GM12878 (cell line): ENCODE results near the gene ATG14. TPM values are rescaled to one million over a fixed set of nuclear protein-coding genes. Genes with fewer than 3 reads are reported as not detected.

ENCODE experiments used
- CBFB ChIP-seq: IDR thresholded peaks from 2 replicates; pipeline ENCODE4 v1.6.1; 2016; ENCODE audit warnings: antibody characterized with exemption, low read depth
- HCFC1 ChIP-seq: fragments of 150-350 bp; IDR thresholded peaks from 2 replicates; pipeline ENCODE4 v1.6.1; 2014; ENCODE audit warnings: low read length
- TCF7 ChIP-seq: IDR thresholded peaks from 2 replicates; pipeline ENCODE4 v1.6.1; 2014; ENCODE audit warnings: antibody characterized with exemption, borderline replicate concordance
- ZBTB11 ChIP-seq: fragments of 450-650 bp; formaldehyde crosslinking; IDR thresholded peaks from 2 replicates; pipeline ENCODE4 v1.5.0; 2022; ENCODE audit warnings: mild to moderate bottlenecking, missing genetic modification characterization
- ZBTB40 ChIP-seq: fragments of 450-650 bp; IDR thresholded peaks from 2 replicates; pipeline ENCODE4 v1.6.1; 2016; ENCODE audit warnings: mild to moderate bottlenecking, moderate library complexity, borderline replicate concordance
- polyA plus RNA-seq, 11 experiments: library from polyadenylated mRNA; depleted of rRNA in 4 of 11; unstranded in 6 of 11; stranded (reverse) in 5 of 11; fragments of >200 nt; fragmentation: Nextera tagmentation in 4 of 11; fragmentation: Illumina TruSeq in 1 of 11; extraction: Ambion mirVana in 4 of 11; extraction: Trizol in 1 of 11; gene quantifications; 1 replicate in 1 of 11; 2 replicates in 10 of 11; pipeline versions ENCODE4 v1.2.1 to v1.2.3, GENCODE V29; 2011 to 2016; ENCODE audit warnings: inconsistent platforms in 2 of 11, missing spikeins in 2 of 11, low read depth in 1 of 11
- total RNA-seq, 4 experiments: library from RNA; depleted of rRNA in 3 of 4; stranded (reverse); fragments of >200 nt in 3 of 4; fragmentation: Illumina TruSeq in 1 of 4; extraction: Trizol in 1 of 4; gene quantifications; 2 replicates each; pipeline versions ENCODE4 v1.2.1 to v1.2.3, GENCODE V29; 2013 to 2021
- TF ChIP-seq, protein P1 (sequence below): fragments of 450-650 bp; IDR thresholded peaks from 2 replicates; pipeline ENCODE4 v1.6.1; 2017; ENCODE audit warnings: mild to moderate bottlenecking

Gene ATG14
- total and polyA plus RNA-seq, 10 of the 15 experiments (the other 5 are each of a cell fraction or from before 2014, with no cell fraction given), result 1.1 to 6.4 (median 5.0) TPM

DNA sequence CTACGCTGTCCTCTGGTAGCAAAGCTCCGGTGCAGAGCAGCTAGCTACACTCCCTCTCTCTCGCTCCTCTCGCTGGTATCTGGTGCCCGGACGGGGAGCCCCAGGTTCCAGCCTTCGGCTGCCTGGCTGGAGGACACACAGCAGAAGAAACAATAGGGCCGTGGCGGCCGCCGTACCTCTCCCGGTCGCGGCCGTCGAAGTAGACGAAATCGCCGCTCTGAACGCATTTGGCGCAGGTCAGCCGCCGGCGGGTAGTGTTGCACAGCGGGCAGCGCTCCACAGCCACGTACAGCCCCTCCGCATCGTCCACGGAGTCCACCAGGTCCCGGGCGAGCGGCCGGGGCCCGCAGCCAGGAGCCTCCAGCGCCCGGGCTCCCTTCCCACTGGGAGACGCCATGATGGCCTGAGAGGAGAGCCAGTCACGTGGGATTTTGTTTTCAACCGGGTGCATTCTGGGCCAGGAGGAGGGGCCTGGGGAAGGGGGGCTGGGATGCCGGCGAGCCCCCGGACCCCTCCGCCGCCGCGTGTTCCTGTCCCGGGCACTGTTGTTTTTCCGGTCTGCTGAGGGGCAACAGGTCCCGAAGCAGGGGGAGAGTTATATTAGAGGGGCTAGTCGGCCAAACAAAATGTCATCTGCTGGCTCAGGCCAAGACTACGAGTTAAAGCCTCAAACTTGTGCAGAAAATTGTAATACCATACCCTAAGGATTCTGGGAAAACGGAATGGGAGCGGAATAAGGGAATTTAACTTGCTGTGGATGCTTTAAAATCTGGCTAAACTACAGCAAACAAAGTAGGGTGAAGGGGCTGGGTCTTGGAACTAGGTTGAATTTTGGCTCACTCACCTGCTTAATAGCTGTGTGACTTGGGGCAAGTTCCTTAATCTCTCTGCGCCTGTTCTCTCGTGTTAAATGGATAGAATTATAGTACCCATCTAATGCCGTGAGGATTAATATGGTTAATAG is at the start of gene ATG14 (continued):
- TF ChIP-seq ZBTB40 (0 out of 2 replicates have a peak, but pooled peaks have one; percentile 51), ZBTB11 (no peak), CBFB (peak; percentile 49; the same call in 1 of the 2 replicates), TCF7 (peak; percentile 57; the same call in 1 of the 2 replicates), HCFC1 (peak; percentile 75)
- TF ChIP-seq, protein P1, sequence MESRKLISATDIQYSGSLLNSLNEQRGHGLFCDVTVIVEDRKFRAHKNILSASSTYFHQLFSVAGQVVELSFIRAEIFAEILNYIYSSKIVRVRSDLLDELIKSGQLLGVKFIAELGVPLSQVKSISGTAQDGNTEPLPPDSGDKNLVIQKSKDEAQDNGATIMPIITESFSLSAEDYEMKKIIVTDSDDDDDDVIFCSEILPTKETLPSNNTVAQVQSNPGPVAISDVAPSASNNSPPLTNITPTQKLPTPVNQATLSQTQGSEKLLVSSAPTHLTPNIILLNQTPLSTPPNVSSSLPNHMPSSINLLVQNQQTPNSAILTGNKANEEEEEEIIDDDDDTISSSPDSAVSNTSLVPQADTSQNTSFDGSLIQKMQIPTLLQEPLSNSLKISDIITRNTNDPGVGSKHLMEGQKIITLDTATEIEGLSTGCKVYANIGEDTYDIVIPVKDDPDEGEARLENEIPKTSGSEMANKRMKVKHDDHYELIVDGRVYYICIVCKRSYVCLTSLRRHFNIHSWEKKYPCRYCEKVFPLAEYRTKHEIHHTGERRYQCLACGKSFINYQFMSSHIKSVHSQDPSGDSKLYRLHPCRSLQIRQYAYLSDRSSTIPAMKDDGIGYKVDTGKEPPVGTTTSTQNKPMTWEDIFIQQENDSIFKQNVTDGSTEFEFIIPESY, result no peak
